ENCODE results near the gene TNFAIP1. TPM values are rescaled to one million over a fixed set of nuclear protein-coding genes. Genes with fewer than 3 reads are reported as not detected.

Gene TNFAIP1
- polyA plus RNA-seq, 2 of the 4 experiments (the other 2 are of a cell fraction): 38.8 to 68.3 TPM

GRCh38 chr17:28315846-28316705, 19.5 kb upstream of the TNFAIP1 start:
- no peak overlapping the region for H3K4me3 ChIP-seq
- WGBS (ENCODE audit: missing lambda C conversion rate): 81% methylated on average over 4 of the region's 4 CpGs
- TF ChIP-seq MAFK (IDR thresholded peaks at IDR 0.05; ENCODE audit: partially characterized antibody): peak; percentile 81
- TF ChIP-seq JUN (IDR thresholded peaks at IDR 0.05): no peak
- CTCF ChIA-PET: interaction anchor here (1.0 to 2.6 kb wide), 3 partner anchors 12 to 85 kb away, joined by 3 to 10 read pairs (median 4); no protein-coding TSS in a partner anchor
- DNase-seq (ENCODE audit: low read depth in 1 of 2, low spot score in 1 of 2) (no peak), ATAC-seq (no peak), FAIRE-seq (no peak)
- H3K9me3 ChIP-seq: no peaks in the 10 kb centered on the region
- H3K27ac ChIP-seq: no peak overlapping the region
- POLR2A ChIA-PET: no interaction called here
- peaks cover 36% of the 10 kb centered on the region for H3K4me1 ChIP-seq
- no peak overlapping the region for H3K4me2 ChIP-seq

- peaks cover 40% of the 10 kb centered on the region for H3K4me1 ChIP-seq
- 93% methylated on average over 21 of the region's 21 CpGs for WGBS (ENCODE audit: missing lambda C conversion rate)
- ATAC-seq (no peak), FAIRE-seq (no peak), DNase-seq (ENCODE audit: low read depth in 1 of 2, low spot score in 1 of 2) (no peak)
- peak overlapping the region; percentile 89; the same call in 1 of the 3 replicates for H3K4me2 ChIP-seq
- H3K4me3 ChIP-seq: no peak overlapping the region
- TF ChIP-seq JUN (IDR thresholded peaks at IDR 0.05) (no peak), PHF8 (IDR thresholded peaks at IDR 0.05; ENCODE audit: borderline replicate concordance, low read depth) (no peak)
- no peak overlapping the region for H3K27ac ChIP-seq
- POLR2A ChIA-PET: no interaction called here
- CTCF ChIA-PET: interaction anchor here (0.9 to 2.8 kb wide), 5 partner anchors 11 to 86 kb away, joined by 4 to 10 read pairs (median 6); no protein-coding TSS in a partner anchor
- no peaks in the 10 kb centered on the region for H3K9me3 ChIP-seq
These were observed 18.2 kb upstream of the TNFAIP1 start for GRCh38 chr17:28317099-28317965.

GRCh38 chr17:28317966-28318758, 17.4 kb upstream of the TNFAIP1 start:
- ATAC-seq: peak in 1 of 2 experiments; percentile 2; a peak in 3 of 6 replicates
- Histone ChIP-seq H3K4me3 (peak overlapping the region; percentile 73), H3K9me3 (no peaks in the 10 kb centered on the region), H3K4me1 (peaks cover 39% of the 10 kb centered on the region), H3K27ac (peak overlapping the region; percentile 63 to 79), H3K4me2 (peak overlapping the region; percentile 89)
- CTCF ChIA-PET: interaction anchor here (0.7 to 5.0 kb wide), 9 partner anchors 9 to 87 kb away, joined by 3 to 39 read pairs (median 6); partner anchors contain the start of genes IFT20 and TNFAIP1
- 61% methylated on average over 40 of the region's 40 CpGs for WGBS (ENCODE audit: missing lambda C conversion rate)
- TF ChIP-seq SREBF2 (IDR thresholded peaks at IDR 0.05) (no peak), EHF (CRISPR knock-in tag; IDR thresholded peaks at IDR 0.05) (no peak), FOSB (CRISPR knock-in tag; IDR thresholded peaks at IDR 0.05) (no peak), POLR2AphosphoS2 (conservative IDR thresholded peaks at IDR 0.05; ENCODE audit: low read length) (no peak), CHD4 (IDR thresholded peaks at IDR 0.05; ENCODE audit: borderline replicate concordance) (no peak), SMC3 (IDR thresholded peaks at IDR 0.05) (no peak), NPAS2 (CRISPR knock-in tag; IDR thresholded peaks at IDR 0.05; ENCODE audit: borderline replicate concordance) (no peak), FOXS1 (CRISPR knock-in tag; IDR thresholded peaks at IDR 0.05) (no peak), TP53 (CRISPR knock-in tag; IDR thresholded peaks at IDR 0.05) (no peak), HEYL (CRISPR knock-in tag; IDR thresholded peaks at IDR 0.05) (no peak), BCL3 (IDR thresholded peaks at IDR 0.05) (no peak)
- FAIRE-seq: no peak
- DNase-seq (ENCODE audit: low read depth in 1 of 2, low spot score in 1 of 2): no peak
- POLR2A ChIA-PET: interaction anchor here (1.0 to 2.2 kb wide), 3 partner anchors 17 to 67 kb away, joined by 5 to 14 read pairs (median 6); partner anchors contain the start of genes IFT20, POLDIP2 and TNFAIP1
